ENCODE results near the gene CDC14A. TPM values are rescaled to one million over a fixed set of nuclear protein-coding genes. Genes with fewer than 3 reads are reported as not detected.

CDC14A gene
- total RNA-seq, 1 experiment from 2014 or later = 11.1 TPM

DNA sequence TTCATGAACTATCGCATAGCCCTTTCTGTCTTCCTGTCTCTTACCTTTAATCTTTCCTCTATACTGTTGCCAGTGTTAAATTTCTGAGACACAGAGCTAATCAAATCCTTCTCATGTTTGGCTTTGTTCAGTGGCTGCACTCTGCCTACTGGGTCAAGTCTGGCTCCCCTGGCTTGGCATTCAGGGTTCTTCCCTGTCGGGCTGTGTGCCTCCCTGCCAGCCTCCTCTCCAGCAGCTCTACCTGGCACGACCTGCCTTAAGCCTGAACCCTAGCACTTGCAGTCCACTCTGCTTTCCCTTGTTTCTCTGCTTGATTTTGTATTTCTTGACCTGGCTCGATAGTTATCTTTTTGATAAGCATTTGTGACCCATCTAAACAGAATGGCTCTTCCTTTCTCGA, 159.5 kb downstream of the CDC14A start:
- Mint-ChIP-seq H3K27ac (no peak overlapping the region), H3K4me1 (no peaks in the 10 kb centered on the region), H3K4me3 (no peak overlapping the region), H3K27me3 (ENCODE audit: low read depth) (no peaks in the 10 kb centered on the region), H3K9me3 (no peaks in the 10 kb centered on the region), H3K36me3 (no peaks in the 10 kb centered on the region)
- ChIA-PET POLR2A (no interaction called here), CTCF (no interaction called here)
- no peak for TF ChIP-seq ELF4 (CRISPR knock-in tag; IDR thresholded peaks at IDR 0.05; ENCODE audit: low read depth)
- TF ChIP-seq CREM (CRISPR knock-in tag; IDR thresholded peaks at IDR 0.05) = no peak
- no peak for TF ChIP-seq NFYB (CRISPR knock-in tag; conservative IDR thresholded peaks at IDR 0.05; ENCODE audit: low read depth)
- TF ChIP-seq, protein P1, sequence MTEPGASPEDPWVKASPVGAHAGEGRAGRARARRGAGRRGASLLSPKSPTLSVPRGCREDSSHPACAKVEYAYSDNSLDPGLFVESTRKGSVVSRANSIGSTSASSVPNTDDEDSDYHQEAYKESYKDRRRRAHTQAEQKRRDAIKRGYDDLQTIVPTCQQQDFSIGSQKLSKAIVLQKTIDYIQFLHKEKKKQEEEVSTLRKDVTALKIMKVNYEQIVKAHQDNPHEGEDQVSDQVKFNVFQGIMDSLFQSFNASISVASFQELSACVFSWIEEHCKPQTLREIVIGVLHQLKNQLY (CRISPR knock-in tag; IDR thresholded peaks at IDR 0.05) = no peak
- TF ChIP-seq, protein P2, sequence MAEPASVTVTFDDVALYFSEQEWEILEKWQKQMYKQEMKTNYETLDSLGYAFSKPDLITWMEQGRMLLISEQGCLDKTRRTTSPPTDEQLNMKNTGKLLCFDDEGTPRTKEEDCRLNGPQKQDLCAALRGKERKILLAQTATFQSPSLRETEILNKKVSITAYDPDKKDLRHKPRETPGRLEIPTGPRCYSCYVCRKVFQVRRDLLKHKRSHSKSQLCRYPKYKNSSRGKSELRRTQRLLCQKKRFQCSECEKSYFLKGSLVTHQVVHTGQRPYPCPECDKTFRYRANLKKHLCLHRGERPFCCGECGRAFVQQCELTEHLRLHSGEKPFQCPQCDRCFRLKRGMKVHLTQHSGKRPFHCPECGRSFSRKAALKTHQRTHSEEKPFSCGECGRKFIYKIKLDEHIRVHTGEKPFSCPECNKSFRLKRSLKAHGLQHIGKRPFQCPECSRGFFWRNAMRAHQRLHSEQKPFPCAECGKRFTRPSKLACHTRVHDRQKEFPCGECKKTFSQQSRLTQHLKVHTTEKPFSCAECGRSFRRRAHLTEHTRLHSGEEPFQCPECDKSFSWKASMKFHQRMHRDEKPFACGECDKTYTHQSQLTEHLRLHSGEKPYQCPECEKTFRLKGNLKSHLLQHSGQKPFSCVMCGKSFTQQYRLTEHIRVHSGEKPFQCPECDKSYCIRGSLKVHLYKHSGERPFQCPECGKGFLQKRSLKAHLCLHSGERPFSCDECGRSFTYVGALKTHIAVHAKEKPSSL (CRISPR knock-in tag; conservative IDR thresholded peaks at IDR 0.05) = no peak
- no peak for TF ChIP-seq KAT7 (CRISPR knock-in tag; IDR thresholded peaks at IDR 0.05; ENCODE audit: borderline replicate concordance)
- TF ChIP-seq HMGA2 (CRISPR knock-in tag; IDR thresholded peaks at IDR 0.05) = no peak
- DNase-seq (ENCODE audit: low spot score) (no peak), ATAC-seq (no peak)

DNA sequence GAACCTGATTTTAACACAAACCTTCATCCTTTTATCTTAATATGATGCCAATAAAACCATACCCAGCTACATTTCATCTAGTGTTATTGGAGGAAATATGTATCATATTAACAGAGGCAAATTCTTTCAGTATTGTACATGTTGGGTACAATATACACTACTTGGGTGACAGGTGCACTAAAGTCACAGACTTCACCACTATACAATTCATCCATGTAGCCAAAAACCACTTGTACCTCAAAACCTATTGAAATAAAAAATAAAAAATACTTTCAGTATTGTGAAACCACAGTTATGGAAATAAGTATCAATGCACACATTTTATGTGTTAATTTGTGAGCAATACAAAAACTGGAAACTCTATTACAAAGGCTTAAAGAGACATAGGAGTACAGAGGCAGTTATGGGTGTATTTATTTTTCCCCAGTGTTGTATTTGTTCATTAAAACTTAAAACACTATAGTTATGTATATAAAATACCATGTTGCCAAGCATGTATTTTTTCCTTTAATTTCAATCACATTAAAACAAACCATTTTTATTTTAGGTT, 160.6 kb downstream of the CDC14A start:
- TF ChIP-seq FOXK1 (CRISPR knock-in tag; IDR thresholded peaks at IDR 0.05) (no peak), ZNF232 (CRISPR knock-in tag; IDR thresholded peaks at IDR 0.05) (no peak), FOXJ3 (CRISPR knock-in tag; IDR thresholded peaks at IDR 0.05; ENCODE audit: borderline replicate concordance) (no peak), NFATC4 (CRISPR knock-in tag; IDR thresholded peaks at IDR 0.05) (no peak)
- TF ChIP-seq, protein P3, sequence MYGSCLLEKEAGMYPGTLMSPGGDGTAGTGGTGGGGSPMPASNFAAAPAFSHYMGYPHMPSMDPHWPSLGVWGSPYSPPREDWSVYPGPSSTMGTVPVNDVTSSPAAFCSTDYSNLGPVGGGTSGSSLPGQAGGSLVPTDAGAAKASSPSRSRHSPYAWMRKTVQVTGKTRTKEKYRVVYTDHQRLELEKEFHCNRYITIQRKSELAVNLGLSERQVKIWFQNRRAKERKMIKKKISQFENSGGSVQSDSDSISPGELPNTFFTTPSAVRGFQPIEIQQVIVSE (CRISPR knock-in tag; IDR thresholded peaks at IDR 0.05; ENCODE audit: borderline replicate concordance) = no peak
- TF ChIP-seq, protein P4, sequence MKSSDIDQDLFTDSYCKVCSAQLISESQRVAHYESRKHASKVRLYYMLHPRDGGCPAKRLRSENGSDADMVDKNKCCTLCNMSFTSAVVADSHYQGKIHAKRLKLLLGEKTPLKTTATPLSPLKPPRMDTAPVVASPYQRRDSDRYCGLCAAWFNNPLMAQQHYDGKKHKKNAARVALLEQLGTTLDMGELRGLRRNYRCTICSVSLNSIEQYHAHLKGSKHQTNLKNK (CRISPR knock-in tag; IDR thresholded peaks at IDR 0.05) = no peak
- H3K27me3 Mint-ChIP-seq (ENCODE audit: low read depth) = no peaks in the 10 kb centered on the region
- no peak overlapping the region for H3K27ac Mint-ChIP-seq
- ChIA-PET CTCF (no interaction called here), POLR2A (no interaction called here)
- DNase-seq (ENCODE audit: low spot score) (no peak), ATAC-seq (no peak)
- H3K4me3 Mint-ChIP-seq = no peak overlapping the region
- H3K9me3 Mint-ChIP-seq = no peaks in the 10 kb centered on the region
- H3K4me1 Mint-ChIP-seq = no peaks in the 10 kb centered on the region
- no peaks in the 10 kb centered on the region for H3K36me3 Mint-ChIP-seq

DNA sequence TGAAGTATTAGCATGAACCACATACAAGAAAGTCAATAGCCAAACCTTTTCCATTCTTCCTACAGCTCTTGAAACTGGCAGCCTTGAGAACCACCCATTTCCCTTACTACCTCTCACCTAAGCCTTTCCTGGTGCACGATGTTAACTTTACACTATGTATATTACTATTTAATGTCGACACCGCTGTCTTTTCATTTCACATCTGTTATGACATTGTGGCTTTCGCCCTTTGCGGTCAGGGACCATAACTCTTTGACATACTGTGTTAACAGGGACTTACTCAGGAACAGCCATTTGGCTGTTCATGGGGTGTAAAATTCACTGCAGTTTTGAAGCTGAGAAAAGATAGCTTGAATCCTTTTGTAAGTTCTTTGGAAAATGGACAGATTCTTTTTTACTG, 164.6 kb downstream of the CDC14A start:
- H3K4me3 Mint-ChIP-seq = no peak overlapping the region
- POLR2A ChIA-PET = no interaction called here

More for the DNA sequence above, 164.6 kb downstream of the CDC14A start:
- 0 out of 2 replicates have a peak, but pooled peaks cover 2% of the 10 kb centered on the region for H3K4me1 Mint-ChIP-seq
- DNase-seq (ENCODE audit: low spot score) (no peak), ATAC-seq (no peak)
- no peaks in the 10 kb centered on the region for H3K9me3 Mint-ChIP-seq
- H3K27me3 Mint-ChIP-seq (ENCODE audit: low read depth) = no peaks in the 10 kb centered on the region
- CTCF ChIA-PET = interaction anchor here (1.0 kb wide), 1 partner anchor 53 kb away, joined by 5 read pairs; no protein-coding TSS in a partner anchor
- H3K36me3 Mint-ChIP-seq = no peaks in the 10 kb centered on the region
- H3K27ac Mint-ChIP-seq = no peak overlapping the region
- TF ChIP-seq ZNF423 (CRISPR knock-in tag; IDR thresholded peaks at IDR 0.05) (no peak), CREM (CRISPR knock-in tag; IDR thresholded peaks at IDR 0.05) (no peak), TEAD1 (CRISPR knock-in tag; IDR thresholded peaks at IDR 0.05) (no peak), RORB (CRISPR knock-in tag; IDR thresholded peaks at IDR 0.05) (no peak)
- TF ChIP-seq, protein P5, sequence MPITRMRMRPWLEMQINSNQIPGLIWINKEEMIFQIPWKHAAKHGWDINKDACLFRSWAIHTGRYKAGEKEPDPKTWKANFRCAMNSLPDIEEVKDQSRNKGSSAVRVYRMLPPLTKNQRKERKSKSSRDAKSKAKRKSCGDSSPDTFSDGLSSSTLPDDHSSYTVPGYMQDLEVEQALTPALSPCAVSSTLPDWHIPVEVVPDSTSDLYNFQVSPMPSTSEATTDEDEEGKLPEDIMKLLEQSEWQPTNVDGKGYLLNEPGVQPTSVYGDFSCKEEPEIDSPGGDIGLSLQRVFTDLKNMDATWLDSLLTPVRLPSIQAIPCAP (CRISPR knock-in tag; IDR thresholded peaks at IDR 0.05) = no peak
- TF ChIP-seq, protein P6, sequence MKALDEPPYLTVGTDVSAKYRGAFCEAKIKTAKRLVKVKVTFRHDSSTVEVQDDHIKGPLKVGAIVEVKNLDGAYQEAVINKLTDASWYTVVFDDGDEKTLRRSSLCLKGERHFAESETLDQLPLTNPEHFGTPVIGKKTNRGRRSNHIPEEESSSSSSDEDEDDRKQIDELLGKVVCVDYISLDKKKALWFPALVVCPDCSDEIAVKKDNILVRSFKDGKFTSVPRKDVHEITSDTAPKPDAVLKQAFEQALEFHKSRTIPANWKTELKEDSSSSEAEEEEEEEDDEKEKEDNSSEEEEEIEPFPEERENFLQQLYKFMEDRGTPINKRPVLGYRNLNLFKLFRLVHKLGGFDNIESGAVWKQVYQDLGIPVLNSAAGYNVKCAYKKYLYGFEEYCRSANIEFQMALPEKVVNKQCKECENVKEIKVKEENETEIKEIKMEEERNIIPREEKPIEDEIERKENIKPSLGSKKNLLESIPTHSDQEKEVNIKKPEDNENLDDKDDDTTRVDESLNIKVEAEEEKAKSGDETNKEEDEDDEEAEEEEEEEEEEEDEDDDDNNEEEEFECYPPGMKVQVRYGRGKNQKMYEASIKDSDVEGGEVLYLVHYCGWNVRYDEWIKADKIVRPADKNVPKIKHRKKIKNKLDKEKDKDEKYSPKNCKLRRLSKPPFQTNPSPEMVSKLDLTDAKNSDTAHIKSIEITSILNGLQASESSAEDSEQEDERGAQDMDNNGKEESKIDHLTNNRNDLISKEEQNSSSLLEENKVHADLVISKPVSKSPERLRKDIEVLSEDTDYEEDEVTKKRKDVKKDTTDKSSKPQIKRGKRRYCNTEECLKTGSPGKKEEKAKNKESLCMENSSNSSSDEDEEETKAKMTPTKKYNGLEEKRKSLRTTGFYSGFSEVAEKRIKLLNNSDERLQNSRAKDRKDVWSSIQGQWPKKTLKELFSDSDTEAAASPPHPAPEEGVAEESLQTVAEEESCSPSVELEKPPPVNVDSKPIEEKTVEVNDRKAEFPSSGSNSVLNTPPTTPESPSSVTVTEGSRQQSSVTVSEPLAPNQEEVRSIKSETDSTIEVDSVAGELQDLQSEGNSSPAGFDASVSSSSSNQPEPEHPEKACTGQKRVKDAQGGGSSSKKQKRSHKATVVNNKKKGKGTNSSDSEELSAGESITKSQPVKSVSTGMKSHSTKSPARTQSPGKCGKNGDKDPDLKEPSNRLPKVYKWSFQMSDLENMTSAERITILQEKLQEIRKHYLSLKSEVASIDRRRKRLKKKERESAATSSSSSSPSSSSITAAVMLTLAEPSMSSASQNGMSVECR (CRISPR knock-in tag; IDR thresholded peaks at IDR 0.05; ENCODE audit: borderline replicate concordance) = no peak
